HG03280 (cell line): ENCODE data around the gene MFSD2A.
"Not testable (repeated sequence)": the region's sequence is repeated elsewhere in the genome, so short reads cannot be mapped to it uniquely, and the experiment has no call there.

ENCODE experiments used
- ATAC-seq: cut with Tn5 transposase; IDR thresholded peaks from one replicate; pipeline ENCODE4 v1.9.1; 2021; ENCODE audit warnings: mild to moderate bottlenecking, moderate library complexity; ENCODE audit not compliant: unreplicated experiment

MFSD2A gene

GRCh38 chr1:39940253-39940652 is 14.7 kb upstream of the MFSD2A start:
- ATAC-seq: no peak

- no peak for ATAC-seq
Measured at GRCh38 chr1:39940980-39941871, 13.7 kb upstream of the MFSD2A start.

- ATAC-seq: no peak
Measured at GRCh38 chr1:39943471-39944290, 11.3 kb upstream of the MFSD2A start.

- ATAC-seq: no peak
Measured at GRCh38 chr1:39944410-39945112, 10.4 kb upstream of the MFSD2A start.

GRCh38 chr1:39946216-39946615 is 8.7 kb upstream of the MFSD2A start:
- no peak for ATAC-seq

GRCh38 chr1:39947260-39947659 is 7.7 kb upstream of the MFSD2A start:
- ATAC-seq: no peak

- ATAC-seq: no peak
Measured at GRCh38 chr1:39949891-39950290, 5.1 kb upstream of the MFSD2A start.

- no peak for ATAC-seq
Measured at GRCh38 chr1:39951926-39952325, 3.0 kb upstream of the MFSD2A start.

- ATAC-seq: no peak
Measured at GRCh38 chr1:39952359-39953110, 2.4 kb upstream of the MFSD2A start.

- no peak for ATAC-seq
Measured at GRCh38 chr1:39954324-39954869, 548 bp upstream of the MFSD2A start.

GRCh38 chr1:39955547-39956539 is 898 bp downstream of the MFSD2A start:
- ATAC-seq: peak; percentile 32

- ATAC-seq: no peak
Measured at GRCh38 chr1:39957299-39958015, 2.5 kb downstream of the MFSD2A start.

- no peak for ATAC-seq
Measured at GRCh38 chr1:39958403-39959200, 3.7 kb downstream of the MFSD2A start.

- no peak for ATAC-seq
Measured at GRCh38 chr1:39959651-39960333, 4.8 kb downstream of the MFSD2A start.

GRCh38 chr1:39960431-39960958 is 5.5 kb downstream of the MFSD2A start:
- ATAC-seq: peak; percentile 46

- no peak for ATAC-seq
Measured at GRCh38 chr1:39962450-39962825, 7.5 kb downstream of the MFSD2A start.

- ATAC-seq: not testable (repeated sequence)
Measured at GRCh38 chr1:39962964-39963363, 8.0 kb downstream of the MFSD2A start.
